Peyer's patch (tissue), 4 donors: ENCODE data around the gene ATXN1.

Source experiments
- CTCF ChIP-seq, 6 experiments: fragments of 450-650 bp in 4 of 6; fragments of 200-600 bp in 2 of 6; sonication (generic) in 1 of 6; IDR thresholded peaks; one replicate each; pipeline ENCODE4 v1.5.1; 2017 to 2019; ENCODE audit warnings: antibody characterized with exemption in 6 of 6, mild to moderate bottlenecking in 3 of 6, moderate library complexity in 1 of 6
- POLR2A ChIP-seq, 2 donors: fragments of 450-650 bp; IDR thresholded peaks; one replicate each; pipeline ENCODE4 v1.5.1; 2017; ENCODE audit warnings: antibody characterized with exemption in 2 of 2, mild to moderate bottlenecking in 2 of 2, moderate library complexity in 2 of 2

GRCh38 chr6:16349544-16349943 is 411.7 kb downstream of the ATXN1 start:
- TF ChIP-seq CTCF (IDR thresholded peaks at IDR 0.05) (no peak), POLR2A (IDR thresholded peaks at IDR 0.05) (no peak)
